RWPE1 (cell line): ENCODE measurements around the gene HECTD2.

Source experiments
- CTCF ChIA-PET: fragments of 350-600 bp; sonication (Branson Sonifier 250); formaldehyde crosslinking; extraction: SDS; loops from one replicate; lab custom pipeline; 2021; lab: Yijun Ruan, JAX
- POLR2A ChIA-PET: fragments of 400-600 bp; formaldehyde crosslinking; extraction: SDS; loops from one replicate; lab custom pipeline; 2020; ENCODE audit warnings: antibody characterized with exemption; ENCODE audit not compliant: low non-redundant PET; lab: Yijun Ruan, JAX
- DNase-seq: peaks from one replicate; pipeline ENCODE4 v3.0.0; 2012; ENCODE audit warnings: low spot score
- H3K27ac ChIP-seq: fragments of 450-650 bp; 2 replicates; pipeline ENCODE4 v1.5.1; 2017
- TF ChIP-seq, protein P1 (sequence below): fragments of 450-650 bp; conservative IDR thresholded peaks from 2 replicates; pipeline ENCODE4 v1.5.1; 2017; ENCODE audit warnings: low read depth, mild to moderate bottlenecking

HECTD2 gene

DNA sequence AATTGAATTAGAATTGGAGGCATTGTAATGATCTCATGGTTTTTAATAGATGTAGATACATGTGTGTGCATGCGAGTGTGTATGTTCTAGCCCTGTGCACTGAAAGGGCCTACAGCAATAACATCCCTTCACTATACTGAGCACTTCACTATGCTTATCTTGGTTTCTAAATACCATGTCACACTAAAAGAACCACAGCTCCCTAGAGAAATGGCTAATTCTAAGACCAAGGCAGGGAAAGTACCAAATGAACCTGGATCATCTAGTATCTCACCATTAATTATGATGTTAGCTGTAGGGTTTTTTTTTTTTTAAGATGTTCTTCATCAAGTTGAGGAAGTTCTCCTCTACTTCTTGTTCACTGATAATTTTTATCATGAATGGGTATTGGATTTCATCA lies 55.1 kb downstream of the HECTD2 start:
- no peak for DNase-seq
- POLR2A ChIA-PET = no interaction called here
- CTCF ChIA-PET = interaction anchor here (0.8 kb wide), 1 partner anchor 21 kb away, joined by 3 read pairs; no protein-coding TSS in a partner anchor
- TF ChIP-seq, protein P1, sequence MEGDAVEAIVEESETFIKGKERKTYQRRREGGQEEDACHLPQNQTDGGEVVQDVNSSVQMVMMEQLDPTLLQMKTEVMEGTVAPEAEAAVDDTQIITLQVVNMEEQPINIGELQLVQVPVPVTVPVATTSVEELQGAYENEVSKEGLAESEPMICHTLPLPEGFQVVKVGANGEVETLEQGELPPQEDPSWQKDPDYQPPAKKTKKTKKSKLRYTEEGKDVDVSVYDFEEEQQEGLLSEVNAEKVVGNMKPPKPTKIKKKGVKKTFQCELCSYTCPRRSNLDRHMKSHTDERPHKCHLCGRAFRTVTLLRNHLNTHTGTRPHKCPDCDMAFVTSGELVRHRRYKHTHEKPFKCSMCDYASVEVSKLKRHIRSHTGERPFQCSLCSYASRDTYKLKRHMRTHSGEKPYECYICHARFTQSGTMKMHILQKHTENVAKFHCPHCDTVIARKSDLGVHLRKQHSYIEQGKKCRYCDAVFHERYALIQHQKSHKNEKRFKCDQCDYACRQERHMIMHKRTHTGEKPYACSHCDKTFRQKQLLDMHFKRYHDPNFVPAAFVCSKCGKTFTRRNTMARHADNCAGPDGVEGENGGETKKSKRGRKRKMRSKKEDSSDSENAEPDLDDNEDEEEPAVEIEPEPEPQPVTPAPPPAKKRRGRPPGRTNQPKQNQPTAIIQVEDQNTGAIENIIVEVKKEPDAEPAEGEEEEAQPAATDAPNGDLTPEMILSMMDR = no peak
- no peak overlapping the region for H3K27ac ChIP-seq

- CTCF ChIA-PET = interaction anchor here (0.6 kb wide), 1 partner anchor 23 kb away, joined by 5 read pairs; no protein-coding TSS in a partner anchor
- TF ChIP-seq, protein P1 = no peak
Measured at GRCh38 chr10:91467114-91467513, 57.0 kb downstream of the HECTD2 start.

DNA sequence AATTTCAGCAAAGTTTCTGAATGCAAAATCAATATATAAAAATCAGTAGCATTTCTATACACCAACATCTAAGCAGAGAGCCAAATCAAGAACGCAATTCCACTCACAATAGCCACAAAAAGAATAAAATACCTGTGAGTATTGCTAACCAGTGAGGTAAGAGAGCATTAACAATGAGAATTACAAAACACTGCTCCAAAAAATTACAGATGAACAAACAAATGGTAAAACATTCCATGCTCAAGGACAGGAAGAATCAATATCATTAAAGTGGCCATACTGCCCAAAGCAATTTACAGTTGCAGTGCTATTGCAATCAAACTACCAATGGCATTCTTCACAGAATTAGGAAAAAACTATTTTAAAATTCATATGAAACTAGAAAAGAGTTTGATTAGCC lies 61.5 kb downstream of the HECTD2 start:
- ChIA-PET CTCF (interaction anchor here (0.5 to 0.6 kb wide), 2 partner anchors 109 to 592 kb away, joined by 3 read pairs; no protein-coding TSS in a partner anchor), POLR2A (no interaction called here)
- TF ChIP-seq, protein P1 = no peak
- no peak overlapping the region for H3K27ac ChIP-seq
- no peak for DNase-seq

More at GRCh38 chr10:91467114-91467513, 57.0 kb downstream of the HECTD2 start:
- POLR2A ChIA-PET = no interaction called here
- DNase-seq = no peak
- no peak overlapping the region for H3K27ac ChIP-seq

DNA sequence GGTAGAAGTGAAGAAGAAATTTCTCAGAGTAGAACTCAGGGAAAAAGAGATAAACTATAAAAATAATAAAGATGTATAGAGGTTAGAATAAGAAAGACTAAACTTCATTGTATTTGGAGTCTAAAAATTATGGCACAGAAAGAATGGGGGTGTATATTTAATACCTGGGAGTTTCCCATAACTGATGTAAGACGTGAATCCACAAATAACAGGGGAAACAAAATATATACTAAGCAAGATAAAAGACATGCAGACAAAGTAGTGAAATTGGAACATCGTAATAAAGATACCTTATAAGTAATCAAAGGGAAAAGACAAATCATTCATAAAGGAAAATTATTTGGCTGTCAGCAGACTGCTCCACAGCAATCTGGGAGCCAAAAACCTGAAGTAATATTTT lies 62.8 kb downstream of the HECTD2 start:
- TF ChIP-seq, protein P1 = no peak
- DNase-seq = no peak
- no peak overlapping the region for H3K27ac ChIP-seq
- CTCF ChIA-PET = no interaction called here
- POLR2A ChIA-PET = no interaction called here

GRCh38 chr10:91474009-91474408 lies 63.9 kb downstream of the HECTD2 start:
- TF ChIP-seq, protein P1 = no peak
- ChIA-PET CTCF (no interaction called here), POLR2A (no interaction called here)
- no peak for DNase-seq
- H3K27ac ChIP-seq = no peak overlapping the region

DNA sequence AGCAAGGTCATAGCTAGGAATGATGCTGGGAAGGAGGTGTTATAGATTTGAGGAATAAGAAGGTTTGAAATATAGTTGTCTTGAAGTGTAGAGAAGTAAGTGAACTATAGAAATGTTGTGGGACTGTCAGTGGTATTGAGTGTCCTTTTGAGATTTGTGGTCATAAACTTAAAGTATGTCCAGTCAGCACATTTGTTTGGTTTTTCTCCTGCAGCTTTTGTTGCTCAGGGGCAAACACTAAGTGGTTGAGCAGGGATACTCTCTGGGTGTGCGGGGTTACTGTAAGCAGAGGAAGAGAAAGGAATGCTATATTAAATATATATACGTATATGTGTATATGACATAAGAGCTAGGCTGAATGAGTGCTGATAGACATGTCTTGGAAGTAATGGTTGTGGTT lies 67.1 kb downstream of the HECTD2 start:
- POLR2A ChIA-PET = no interaction called here
- CTCF ChIA-PET = interaction anchor here (0.6 kb wide), 1 partner anchor 566 kb away, joined by 3 read pairs; no protein-coding TSS in a partner anchor
- TF ChIP-seq, protein P1 = no peak

More for the DNA sequence above, 67.1 kb downstream of the HECTD2 start:
- no peak for DNase-seq
- no peak overlapping the region for H3K27ac ChIP-seq
